Ureter (tissue), 1 donor: ENCODE measurements around the gene DNAH14. TPM values are rescaled to one million over a fixed set of nuclear protein-coding genes. Genes with fewer than 3 reads are reported as not detected.

Experiments used
- DNase-seq: peaks from one replicate; pipeline ENCODE4 v3.0.0-alpha.2; 2020; ENCODE audit warnings: low spot score
- total RNA-seq: library from RNA; stranded (reverse); gene quantifications from one replicate; pipeline ENCODE4 v1.2.4, GENCODE V29; 2023
- donor health status: DM: yes; HTN: yes; CAD: no.

DNAH14 gene
- total RNA-seq, 1 donor from 2014 or later = 27.5 TPM

GRCh38 chr1:225428881-225429455 lies 499.5 kb downstream of the DNAH14 start:
- no peak for DNase-seq

GRCh38 chr1:225430301-225430700 lies 500.8 kb downstream of the DNAH14 start:
- no peak for DNase-seq

GRCh38 chr1:225431081-225431863 lies 501.8 kb downstream of the DNAH14 start:
- DNase-seq = no peak

GRCh38 chr1:225434046-225434445 lies 504.6 kb downstream of the DNAH14 start:
- no peak for DNase-seq

- DNase-seq = no peak
Observed at GRCh38 chr1:225435076-225435475, 505.6 kb downstream of the DNAH14 start.

GRCh38 chr1:225435487-225435886 lies 506.0 kb downstream of the DNAH14 start:
- no peak for DNase-seq

- no peak for DNase-seq
Observed at GRCh38 chr1:225435957-225436392, 506.5 kb downstream of the DNAH14 start.

GRCh38 chr1:225437710-225438437 lies 508.4 kb downstream of the DNAH14 start:
- DNase-seq = no peak

- DNase-seq = no peak
Observed at GRCh38 chr1:225440380-225441221, 511.1 kb downstream of the DNAH14 start.

GRCh38 chr1:225441314-225442122 lies 512.0 kb downstream of the DNAH14 start:
- no peak for DNase-seq

- no peak for DNase-seq
Observed at GRCh38 chr1:225442123-225442505, 512.6 kb downstream of the DNAH14 start.

GRCh38 chr1:225445639-225446594 lies 516.4 kb downstream of the DNAH14 start:
- DNase-seq = peak; percentile 59

GRCh38 chr1:225446595-225446960 lies 517.1 kb downstream of the DNAH14 start:
- DNase-seq = peak; percentile 44

GRCh38 chr1:225446981-225447615 lies 517.6 kb downstream of the DNAH14 start:
- DNase-seq = no peak

- peak; percentile 76 for DNase-seq
Observed at GRCh38 chr1:225447650-225448089, 518.2 kb downstream of the DNAH14 start.

GRCh38 chr1:225448146-225448805 lies 518.8 kb downstream of the DNAH14 start:
- DNase-seq = no peak
